GM19372 (cell line): ENCODE results near the gene TC2N.
"Not testable (repeated sequence)": the region's sequence is repeated elsewhere in the genome, so short reads cannot be mapped to it uniquely, and the experiment has no call there.

Experiments used
- ATAC-seq: cut with Tn5 transposase; IDR thresholded peaks from one replicate; pipeline ENCODE4 v1.9.1; 2021; ENCODE audit warnings: mild to moderate bottlenecking, low read depth, moderate library complexity; ENCODE audit not compliant: unreplicated experiment

The TC2N gene

DNA sequence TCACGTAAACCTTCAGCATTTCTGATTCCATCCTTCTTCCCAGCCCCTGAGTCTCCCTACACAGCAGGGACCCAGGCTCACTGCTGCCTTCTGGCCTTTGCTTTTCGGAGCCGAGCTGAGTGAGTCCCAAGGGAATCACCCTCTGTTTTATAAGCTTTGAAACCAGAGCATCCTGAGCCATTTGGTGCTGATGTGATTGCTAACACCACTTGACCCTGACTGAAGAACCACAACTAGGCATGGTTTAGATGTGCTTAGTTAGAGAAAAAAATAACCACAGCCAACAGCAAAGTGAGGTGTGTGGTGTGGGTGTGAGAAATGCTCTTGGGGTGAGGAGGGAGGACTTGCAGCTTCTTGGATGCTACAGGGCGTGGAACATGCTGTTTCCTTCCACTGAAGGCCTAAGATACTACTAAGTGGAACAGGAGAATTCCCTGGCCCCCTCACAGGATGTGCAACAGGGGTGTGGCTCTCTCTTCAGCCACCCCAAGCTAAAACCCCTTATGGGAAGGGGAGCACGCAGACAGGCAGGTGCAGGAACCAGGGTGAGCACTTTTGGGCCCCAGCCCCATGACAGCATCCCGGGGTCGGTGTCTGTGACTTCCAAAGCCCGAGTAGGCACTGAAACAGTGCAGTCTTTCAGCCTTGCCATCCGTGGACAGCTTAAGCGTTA is at the start of gene TC2N:
TC2N (minus strand) TSS at position 221 of the 673 bp plus-strand sequence. CDS start 53,767 bp downstream, outside the sequence.
- no peak for ATAC-seq

DNA sequence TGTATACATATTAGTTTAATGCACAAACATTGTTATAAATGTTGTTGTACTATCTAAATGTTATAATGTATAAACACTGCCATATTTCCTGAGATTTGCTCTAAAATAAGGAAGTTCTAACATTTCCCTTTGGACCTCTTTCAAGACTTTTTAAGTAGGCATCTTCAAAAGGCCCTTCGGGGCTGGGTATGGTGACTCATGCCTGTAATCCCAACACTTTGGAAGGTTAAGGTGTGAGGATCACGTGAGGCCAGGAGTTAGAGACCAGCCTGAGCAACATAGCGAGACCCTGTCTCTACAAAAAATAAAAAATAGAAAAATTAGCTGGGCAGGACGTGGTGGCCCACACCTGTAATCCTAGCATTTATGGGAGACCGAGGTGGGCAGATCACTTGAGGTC is 44.7 kb upstream of the TC2N start:
- no peak for ATAC-seq

DNA sequence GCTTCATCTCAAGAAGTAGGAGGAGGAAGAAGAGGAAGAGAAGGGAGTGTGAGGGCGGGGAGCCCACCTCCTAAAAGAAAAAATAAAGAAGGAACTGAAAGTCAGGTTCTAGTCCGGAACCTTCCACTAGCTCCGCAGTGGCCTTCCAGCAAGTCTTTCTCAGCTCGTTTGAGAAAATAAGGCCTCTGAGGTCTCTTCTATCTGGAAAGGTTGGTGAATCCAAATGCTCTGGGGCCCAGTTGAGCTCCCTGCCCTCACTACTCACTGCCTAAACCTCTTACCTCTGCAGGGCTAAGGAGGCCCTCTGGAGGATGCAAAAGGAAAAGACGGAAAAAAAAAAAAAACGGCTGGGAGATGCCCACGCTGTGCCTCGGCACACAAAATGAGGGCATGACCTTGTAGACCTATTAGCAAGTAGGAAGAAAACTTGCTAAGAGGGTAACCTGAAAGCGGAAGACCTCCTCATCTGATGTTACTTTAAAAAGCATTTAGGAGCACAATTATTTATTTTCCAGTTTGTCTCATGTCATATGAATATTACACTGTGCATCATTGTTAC is 44.2 kb upstream of the TC2N start:
- no peak for ATAC-seq

DNA sequence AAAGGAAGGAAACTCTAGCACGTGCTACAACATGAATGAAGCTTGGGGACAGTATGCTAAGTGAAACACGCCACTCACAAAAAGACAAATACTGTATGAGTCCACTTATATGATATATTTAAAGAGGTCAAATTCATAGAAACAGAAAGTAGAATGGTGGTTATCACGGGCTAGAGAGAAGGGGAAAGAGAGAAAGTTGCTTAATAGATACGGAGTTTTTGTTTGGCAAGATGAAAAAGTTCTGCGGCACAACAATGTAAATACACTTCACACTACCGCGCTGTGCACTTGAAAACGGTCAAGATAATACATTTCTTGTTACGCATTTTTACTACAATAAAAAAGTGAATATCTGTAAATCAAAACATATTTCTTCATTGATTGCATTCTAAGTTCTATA is 42.9 kb upstream of the TC2N start:
- no peak for ATAC-seq

DNA sequence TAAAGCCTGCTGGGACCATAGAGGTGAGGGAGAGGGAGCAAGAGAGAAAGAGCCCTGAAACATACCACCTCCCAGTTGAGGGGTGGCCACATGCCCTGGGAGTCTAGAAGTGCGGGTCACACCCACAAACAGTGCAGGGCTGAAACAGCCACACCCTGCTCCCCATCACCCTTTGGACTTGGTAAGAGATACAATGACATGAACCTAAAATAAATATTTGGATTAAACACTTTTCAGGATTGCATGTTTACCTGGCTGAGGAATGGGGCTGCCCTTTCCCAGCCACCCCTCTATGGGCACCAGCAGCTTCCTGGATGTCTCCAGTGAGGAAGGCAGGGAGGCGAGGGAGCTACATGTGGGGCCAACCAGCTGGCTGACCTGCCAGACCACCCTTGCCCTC is 39.0 kb upstream of the TC2N start:
- ATAC-seq, result no peak

DNA sequence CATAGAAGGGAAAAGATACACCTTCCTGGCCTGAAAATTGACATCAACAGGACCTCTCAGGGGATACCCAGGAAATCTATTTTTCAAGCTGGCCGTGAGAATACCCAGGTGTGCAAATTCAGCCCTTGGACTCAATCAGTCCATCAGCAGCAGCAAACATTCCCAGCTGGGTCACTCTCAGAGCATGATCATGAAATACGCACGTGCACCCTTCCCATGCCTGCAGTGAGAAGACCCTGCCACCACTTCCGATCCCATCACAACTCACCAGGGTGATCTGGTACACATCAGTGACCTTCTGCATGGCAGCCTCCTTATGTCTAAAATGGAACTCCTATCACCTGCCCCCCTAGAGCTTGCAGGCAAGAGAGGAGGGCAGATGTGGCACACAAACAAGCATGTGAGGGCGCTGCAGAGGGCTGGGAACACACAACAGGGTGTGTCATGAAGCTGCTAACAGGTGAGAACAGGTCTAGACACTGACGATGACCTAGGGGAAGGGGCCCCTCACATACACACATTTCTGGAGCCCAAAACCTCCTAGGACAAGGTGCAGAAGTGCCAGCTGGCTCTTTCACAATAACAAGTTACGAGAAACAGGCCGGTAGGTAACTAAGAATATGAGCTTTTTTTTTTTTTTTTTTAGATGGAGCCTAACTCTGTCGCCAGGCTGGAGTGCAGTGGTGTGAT is 37.8 kb upstream of the TC2N start:
- ATAC-seq, result no peak

DNA sequence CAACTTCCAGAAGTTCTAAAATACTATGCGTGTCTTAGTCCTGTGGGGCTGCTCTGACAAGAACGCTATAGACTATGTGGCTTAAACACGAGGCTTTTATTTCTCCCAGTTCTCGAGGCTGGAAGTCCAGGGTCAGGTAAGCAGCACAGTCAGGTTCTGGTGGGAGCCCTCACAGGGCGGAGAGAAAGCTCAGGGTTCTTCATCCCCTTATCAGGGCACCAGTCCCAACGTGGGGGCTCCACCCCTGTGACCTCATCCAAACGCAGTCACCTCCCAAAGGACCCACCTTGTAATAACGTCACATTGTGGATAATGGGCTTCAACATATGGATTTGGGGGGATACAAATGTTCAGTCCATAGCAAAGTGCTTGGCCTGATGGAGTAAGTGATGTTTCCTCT is 37.1 kb upstream of the TC2N start:
- ATAC-seq, result no peak

DNA sequence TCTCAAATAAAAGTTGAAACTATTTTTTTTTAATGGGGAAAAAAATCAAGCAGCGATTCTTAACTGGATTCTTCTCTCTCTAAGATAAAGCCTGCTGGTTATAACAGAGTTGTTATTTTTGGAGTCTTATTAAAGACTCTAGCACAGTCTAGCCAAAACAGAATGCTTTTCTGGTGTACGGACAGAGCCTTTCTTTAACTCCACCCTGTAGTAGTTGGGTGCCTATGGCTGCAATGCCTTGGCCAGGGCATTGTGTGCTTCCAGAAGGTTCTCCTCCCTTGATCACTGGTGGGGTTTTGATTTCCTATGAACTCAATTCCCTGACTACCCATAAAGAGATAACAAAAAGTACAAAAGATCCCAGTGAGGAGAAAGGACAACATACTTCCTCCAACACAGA is 35.7 kb upstream of the TC2N start:
- ATAC-seq, result no peak

DNA sequence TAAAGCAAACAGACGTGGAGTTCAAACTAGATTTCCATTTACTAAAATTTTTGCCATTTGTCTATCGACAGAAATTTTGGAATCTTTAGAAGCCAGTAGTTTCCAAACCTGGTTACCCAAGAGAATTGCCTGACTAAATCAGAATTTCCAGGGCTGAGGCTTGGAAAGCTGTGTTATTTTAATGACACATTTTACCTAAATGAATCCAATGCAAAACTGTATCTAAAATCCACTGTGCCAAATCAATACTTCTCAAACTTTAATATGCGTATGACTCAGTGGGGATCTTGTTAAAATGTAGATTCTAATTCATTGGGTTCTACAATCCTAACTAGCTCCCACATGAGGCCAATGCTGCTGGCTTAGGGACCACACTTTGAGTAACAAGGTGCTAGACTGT is 35.0 kb upstream of the TC2N start:
- no peak for ATAC-seq

DNA sequence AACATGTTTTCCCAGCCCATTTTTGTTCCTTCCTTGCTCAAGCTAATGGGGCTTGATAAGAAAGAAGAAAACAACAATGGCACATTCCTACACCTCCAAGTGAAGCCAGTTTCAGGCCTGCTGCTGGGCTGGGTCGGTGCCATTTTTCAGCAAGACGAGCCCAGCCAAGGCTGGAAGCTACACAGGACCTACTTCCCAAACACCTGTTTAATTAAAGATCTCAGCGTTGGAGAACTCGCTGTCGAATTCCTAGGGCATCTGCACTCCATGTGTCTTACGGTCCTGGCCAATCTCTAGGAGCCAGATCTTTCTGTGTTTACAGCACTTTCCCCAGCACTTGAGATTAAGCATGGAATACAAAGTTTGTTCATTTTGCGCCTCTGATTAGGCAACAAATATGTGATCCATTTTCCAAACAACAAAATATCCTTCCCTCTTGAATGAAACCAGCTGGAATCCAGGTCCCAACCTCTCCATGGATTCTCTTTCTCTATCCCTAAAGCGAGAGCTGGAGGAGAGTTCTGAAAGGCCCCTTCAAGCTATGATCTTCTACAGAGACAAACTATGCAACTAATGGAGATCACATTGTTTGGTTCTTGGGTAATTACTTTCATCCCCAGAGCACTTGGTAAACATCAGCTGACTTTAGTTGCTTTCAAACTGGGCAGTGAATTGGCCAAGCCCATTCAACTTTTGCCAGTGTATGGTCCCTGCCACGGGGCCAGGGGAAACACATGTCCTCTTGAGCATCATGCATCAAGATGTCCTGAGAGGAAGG is 34.3 kb upstream of the TC2N start:
- no peak for ATAC-seq

DNA sequence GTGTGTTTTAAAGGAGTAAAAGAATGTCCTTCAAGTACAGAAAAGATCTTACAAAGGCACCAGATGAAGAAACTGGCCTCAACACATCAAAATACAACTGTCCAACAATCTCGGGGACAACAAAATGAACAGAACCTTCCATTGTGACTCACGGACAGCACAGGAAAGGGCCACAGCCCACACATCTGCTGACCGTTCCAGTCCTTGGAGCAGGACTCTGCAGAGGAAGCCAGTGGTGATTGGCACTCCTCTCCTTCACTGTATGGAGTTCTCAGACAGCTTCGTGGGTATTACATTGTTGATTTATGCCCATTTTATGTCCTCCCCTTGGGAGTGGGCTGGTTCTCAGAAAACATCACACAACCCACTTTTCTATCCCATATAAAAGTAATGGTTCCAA is 32.5 kb upstream of the TC2N start:
- no peak for ATAC-seq

DNA sequence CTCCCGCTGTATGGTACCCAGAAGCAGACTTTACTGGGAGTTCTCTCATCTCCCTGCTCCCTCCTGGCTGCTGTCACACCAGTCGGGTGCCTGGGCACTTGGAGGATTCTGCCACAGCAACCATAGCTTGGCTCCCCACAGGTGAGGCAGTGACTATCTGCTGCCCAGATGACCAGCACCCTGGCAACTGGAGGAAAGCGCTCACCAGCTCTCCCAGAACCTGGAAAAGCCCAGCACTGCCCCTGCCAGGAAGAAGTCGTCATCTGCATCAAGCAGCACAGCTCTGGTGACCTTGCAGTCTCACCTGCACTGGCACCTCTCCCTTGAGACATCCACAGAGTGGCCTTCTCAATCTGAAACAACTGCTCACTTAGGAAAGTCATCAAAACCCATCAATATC is 31.9 kb upstream of the TC2N start:
- ATAC-seq, result no peak

DNA sequence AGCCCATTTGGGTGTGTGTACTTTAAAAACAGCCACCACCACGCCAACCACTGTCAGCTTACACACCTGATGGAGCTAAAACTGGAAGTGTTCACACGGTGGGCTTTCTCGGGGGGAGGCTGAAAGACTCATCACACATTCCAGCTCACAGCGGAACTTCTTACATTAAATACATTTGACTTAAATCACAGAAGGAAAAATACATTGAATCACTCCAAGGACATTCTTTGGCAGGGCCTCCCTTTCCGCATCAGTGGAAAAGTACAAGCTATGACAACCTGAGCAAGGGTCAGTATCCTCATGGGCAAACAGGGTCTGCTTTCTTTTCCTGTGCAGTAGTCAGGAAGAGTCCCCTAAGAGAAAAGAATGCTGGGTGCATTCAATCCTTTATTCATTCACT is 31.0 kb upstream of the TC2N start:
- no peak for ATAC-seq

DNA sequence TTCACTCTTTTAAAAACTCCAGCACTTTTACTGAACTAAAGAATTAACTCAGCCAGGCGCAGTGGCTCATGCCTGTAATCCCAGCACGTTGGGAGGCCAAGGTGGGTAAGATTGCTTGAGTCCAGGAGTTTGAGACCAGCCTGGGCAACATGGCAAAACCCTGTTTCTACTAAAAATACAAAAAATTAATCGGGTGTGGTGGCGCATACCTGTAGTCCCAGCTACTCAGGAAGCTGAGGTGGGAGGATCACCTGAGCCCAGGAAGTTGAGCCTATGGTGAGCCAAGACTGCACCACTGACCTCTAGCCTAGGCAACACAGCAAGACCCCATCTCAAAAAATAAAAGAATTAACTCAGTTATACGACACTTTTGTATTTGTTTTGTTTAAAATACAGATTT is 30.4 kb upstream of the TC2N start:
- not testable (repeated sequence) for ATAC-seq

DNA sequence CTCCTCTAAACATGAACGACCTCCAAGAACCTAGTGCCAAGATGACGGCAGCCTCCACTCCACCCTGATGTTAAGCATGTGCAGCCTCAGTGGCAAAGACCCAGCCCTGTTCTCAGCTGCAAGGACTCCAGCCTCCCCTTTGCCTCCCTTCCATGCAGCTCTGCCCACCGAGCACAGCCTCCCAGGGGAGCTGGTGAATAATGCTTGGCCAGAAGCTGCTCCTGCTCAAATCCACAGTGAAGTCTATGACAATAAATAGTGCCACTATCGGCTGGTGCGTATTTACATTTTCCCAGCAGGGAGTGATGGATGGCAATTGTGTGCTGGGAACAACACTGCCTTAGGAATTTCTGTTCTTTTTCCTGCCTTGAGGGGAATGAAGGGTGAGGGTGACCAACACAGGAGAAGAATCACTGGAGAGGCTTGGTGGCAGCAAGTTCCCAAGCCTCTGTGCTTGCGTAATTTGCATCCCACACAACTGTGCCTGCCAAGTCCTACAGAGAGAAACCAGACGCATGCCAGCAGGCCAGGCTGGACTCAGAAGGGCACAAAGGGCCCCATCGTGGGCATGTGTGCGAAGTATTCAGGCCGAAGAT is 29.9 kb upstream of the TC2N start:
- ATAC-seq, result no peak

DNA sequence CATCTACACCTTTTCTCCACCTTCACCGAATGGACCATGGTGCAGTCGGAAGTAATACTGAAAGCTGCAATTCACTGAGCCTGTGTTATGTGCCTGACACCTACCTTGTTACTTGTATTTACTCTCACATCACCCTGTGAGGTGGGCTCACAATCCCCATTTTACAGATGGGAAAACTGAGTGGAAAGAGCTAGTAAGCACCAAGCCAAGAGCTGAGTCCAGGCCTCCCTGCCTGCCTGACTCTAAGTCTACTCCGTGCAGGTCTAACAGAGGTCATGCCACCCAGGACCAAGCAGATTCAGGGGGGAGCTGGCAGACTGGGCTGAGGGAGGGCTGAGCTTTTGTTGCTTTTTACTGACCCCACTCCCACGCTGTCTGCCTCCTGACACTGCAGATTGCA is 29.1 kb upstream of the TC2N start:
- no peak for ATAC-seq

DNA sequence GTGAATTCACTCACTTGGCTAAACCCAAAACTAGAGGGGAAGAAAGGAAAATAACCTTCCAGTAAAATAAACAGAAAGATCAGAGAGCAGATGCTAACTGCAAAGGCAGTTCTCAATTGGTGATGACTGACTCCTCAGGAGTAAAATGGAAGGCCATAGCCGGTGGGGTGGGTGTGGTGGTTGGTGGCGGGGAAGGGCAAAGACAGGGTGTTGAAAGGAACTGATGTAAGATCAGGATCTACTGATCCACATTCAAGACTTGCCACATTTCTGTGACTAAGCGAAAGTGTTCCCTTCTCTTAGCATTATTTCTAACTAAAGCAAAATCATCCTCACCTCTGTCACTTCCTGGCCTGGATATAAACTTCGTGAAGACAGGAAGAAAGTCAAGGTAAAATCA is 26.3 kb upstream of the TC2N start:
- no peak for ATAC-seq

DNA sequence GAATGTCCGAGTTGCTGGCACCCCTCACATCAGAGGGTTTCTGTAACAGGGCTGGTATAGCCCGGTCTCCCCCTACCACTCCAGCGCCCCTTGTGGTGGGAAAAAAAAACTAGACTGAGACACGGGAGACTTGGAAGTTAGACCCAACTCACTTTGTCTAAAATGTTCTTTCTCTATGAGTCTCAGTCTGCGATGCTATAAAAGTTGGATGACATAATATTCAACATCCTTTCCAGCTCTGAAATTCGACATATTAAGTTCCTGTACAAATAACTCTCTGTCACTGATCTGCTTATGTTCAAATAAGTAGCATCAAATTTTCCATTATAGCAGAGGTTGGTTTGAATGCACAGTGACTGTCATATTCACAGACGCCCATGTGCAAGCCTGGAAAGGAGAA is 25.7 kb upstream of the TC2N start:
- no peak for ATAC-seq

DNA sequence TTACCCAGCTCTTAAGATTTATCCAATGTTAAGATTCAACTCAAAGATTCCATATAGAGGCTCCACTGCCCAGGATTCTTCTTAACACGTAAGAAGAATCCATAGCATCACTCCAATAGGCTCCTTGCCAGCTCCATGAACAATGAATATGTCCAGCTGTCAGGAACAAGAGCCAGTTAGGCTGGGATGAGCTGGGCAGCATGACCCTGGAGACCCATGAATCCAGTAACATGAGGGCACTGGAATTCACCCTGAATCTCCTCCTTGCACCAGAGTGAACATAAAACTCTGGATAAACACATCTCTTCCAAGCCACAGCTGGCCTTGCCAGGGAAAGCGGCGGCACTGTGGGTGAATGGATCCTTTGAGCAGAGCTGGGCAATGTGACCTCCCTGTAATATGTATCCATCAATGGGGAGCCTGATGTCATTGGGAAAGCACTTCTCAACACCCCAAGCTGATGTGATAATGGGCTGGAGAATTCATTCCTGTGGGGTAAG is 24.4 kb upstream of the TC2N start:
- no peak for ATAC-seq

DNA sequence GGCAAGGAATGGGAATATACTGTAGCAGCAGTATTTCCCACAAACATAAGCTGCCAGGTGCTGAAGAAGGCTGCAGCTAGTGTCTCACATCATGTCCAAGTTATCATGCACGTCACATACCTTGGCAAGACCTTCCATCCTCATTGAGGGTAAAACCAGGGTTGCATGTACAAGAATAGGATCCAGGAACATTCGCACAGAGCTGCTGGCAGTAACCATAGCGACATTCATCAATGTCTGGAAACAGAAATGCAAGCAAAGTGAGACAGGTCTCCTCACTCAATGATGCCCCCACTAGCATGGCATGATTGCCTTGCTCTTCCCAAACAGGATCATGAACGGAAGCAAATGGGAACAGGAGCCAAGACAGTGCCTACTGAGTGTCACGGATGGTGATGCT is 23.8 kb upstream of the TC2N start:
- no peak for ATAC-seq

DNA sequence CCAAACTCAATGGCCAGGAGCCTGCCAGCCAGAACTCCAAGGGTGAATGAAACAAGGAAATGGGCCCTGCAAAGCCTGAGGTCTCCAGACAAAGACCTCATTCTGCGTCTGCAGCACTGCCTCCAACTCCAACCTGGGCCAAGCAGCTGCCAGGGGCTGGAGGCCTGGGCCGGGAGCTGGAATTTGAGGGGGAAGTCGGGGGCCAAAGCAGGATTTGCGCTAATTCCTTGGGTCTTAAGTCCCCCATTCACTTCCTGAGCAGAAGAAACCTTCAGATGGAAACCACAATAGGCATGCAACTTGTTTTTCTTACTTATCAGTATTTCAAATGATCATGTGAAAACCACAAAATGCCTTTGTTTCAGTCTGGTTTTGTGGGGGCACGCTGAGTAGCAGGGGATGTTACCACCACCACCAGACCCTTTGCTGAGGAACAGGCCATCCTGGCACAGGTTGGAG is 23.0 kb upstream of the TC2N start:
- no peak for ATAC-seq
